Pons (tissue), 1 donor: ENCODE results near the gene MYBBP1A.
A peak's percentile ranks its signal among the peaks of the same experiment; 100 is the strongest.

Source experiments
- DNase-seq: peaks from one replicate; pipeline ENCODE4 v3.0.0-alpha.2; 2016; ENCODE audit warnings: low spot score

The MYBBP1A gene

DNA sequence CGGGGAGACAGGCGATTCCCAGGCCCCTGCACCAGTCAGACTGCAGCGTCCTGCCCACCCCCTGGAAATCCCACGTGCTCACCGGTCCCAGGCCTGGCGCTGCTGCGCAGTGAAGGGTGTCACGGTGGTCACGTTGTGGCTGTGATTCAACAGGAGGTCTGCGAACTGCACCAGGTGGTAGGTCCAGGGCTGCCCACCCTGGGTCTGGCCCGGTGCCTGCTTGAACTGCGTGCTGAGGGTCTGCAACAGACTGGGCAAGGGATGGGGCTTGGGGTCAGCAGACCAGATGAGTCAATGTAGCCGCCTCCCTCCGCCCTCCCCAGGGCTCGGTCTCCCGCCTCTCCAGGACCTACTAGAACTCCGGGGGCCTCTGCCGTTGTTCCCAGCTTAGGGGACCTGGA lies 7.1 kb downstream of the MYBBP1A start:
- DNase-seq: no peak

DNA sequence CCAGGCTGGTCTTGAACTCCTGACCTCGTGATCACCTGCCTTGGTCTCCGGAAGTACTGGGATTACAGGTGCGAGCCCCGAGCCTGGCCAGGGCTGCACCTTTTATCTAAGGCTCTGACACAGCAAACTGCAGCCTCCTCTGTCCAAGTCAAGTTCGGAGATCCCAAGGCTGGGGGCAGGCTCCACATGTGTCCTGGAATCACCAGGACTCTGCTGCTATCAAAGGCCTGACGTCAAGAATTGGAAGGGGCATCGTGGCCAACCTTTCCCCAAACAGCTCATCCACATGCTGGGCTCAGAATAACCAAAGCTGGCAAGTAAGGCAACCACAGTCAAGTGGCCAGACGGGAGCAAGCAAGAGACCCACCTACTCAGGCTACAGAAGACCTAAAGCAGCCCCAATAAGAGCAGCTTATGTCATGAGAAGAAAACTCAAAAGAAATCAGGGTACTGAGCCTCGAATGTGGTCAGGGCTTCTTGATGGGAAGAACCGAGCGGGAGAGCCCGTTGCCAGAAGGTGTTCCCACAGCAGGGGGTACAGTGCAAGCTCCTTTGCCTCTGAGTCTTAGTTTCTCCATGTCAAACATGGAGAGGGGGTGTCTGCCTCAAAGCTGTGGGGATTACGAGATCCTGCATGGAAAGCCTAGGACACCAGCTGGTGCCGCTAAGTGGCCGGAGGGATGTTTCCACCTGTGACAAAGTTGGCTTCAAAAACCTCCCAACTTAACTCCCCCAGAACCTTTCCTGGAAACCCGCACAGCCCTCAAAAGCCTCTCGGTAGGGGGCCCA lies 7.9 kb downstream of the MYBBP1A start:
- DNase-seq: no peak

DNA sequence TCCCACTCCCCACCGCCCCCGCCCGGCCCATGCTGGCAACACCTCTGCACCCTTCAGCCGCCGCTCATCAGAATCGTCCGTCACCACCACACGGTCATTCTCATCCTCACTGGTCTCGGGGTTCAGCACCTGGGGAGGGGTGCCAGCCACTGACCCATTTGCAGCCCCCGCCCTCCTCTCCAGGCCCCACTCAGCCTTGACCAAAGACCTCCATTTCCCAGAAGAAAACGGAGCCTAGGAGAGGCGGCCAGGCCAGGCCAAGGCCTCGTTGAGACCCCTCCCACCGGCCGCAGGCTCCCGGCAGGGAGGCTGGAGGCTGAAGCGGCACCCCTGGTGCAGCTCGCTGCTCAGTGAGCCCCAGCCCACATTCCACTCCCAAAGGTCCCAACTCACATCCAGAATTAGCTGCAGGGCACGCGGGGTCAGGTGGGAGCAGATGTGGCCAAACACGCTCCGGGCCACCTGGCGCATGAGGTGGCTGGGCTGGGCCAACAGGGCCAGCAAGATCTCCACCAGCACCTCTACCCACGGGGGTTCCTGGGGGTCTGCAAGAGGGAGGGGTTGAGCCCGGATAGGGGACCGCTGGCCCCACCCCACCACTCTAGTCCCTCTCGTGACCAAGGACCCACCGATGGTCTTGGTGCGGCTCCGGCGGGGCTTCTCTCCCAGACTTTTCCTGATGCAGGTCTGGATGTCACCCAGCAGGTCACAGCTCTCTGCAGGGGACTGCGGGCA lies 9.8 kb downstream of the MYBBP1A start:
- no peak for DNase-seq

DNA sequence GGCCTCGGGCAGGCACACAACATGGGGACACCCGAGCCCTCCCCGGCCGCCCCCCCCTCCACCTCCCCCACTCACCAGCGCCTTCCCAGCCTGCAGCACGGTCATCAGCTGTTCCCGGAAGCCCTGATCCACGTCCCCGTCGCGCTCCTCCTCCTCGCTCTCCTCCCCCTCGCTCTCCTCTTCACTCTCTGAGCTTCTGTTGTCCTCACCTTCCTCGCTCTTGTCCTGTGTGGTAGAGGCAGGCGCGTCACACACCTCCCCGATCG lies 10.3 kb downstream of the MYBBP1A start:
- DNase-seq: no peak

DNA sequence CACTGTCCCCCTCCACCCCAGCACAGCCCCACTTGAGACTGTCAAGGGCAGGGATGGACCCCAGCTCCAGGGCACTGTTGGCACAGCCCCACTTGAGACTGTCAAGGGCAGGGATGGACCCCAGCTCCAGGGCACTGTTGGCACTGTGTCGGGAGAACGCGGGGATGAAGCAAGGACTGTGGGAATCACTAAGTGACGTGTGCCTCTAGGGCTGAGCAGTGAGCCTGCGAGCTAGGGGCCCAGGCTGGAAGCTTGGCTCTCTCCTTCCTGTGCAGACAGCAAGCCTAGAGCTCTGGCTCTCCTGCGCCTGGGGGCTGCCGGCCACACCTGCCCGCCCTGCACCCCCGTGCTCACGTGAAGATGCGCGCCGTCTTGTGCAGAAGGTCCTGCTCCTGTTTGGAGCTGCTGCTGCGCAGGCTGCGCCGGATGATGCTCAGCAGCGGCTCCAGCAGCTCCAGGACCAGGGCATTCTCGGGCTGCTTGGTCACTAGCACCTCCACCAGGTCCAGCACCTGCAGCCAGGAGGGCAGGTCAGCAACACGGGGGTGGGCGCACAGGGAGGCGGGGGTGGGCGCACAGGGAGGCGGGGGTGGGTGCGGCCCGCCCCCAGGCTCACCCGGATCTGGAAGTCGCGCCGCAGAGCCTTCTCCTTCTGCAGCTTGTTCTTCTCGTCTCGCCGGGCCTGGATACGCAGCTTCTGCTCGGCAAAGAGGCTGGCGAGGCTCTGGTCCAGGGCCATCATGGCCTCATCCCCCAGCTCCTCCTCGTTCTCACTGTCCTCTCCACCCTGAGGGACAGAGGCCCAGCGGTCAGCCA lies 10.8 kb downstream of the MYBBP1A start:
- DNase-seq: no peak

DNA sequence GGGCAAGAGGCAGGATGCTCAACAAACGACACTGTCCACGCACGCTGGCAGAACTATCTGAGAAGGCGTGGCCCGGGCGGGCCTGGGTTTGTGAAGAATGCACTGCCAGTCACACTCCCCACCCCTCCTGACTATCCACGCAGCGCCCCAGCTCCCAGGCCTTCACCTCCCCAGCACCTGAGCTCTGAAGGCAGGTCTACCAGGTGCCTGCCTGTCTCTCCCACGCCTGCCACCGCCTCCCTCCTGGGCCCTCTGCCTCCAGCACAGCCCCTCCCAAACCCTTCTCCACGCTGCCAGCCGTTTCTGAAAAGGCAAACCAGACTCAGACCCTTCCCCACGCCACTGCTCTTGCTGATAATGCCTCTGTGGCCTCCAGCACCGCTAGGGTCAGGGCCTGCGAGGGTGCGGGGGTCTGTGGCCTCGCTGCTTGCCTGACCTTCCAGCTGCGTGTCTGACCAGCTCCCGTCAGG lies 11.6 kb downstream of the MYBBP1A start:
- DNase-seq: no peak

DNA sequence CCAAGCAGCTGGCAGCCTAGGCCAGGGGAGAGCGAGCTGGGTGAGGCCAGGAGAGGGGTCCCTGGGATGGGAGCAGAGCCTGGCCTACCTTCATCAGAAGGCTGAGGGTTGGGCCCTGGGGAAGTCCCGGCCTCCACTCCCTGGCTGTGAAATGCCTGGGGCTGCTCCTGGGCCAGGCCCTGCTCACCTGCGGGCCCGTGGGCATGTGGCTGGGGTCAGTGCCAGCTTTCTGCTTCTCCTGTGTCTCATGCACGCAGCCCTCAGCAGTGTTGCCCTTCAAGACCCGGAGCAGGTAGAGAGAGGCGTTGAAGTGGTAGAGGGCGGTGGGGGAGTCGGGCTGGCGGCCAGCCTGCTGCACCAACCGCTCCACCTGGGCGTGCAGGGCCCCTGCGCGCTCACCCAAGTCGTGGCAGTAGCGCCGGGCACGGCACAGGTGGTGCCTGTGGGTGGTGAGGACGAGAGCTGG lies 12.4 kb downstream of the MYBBP1A start:
- DNase-seq: no peak

DNA sequence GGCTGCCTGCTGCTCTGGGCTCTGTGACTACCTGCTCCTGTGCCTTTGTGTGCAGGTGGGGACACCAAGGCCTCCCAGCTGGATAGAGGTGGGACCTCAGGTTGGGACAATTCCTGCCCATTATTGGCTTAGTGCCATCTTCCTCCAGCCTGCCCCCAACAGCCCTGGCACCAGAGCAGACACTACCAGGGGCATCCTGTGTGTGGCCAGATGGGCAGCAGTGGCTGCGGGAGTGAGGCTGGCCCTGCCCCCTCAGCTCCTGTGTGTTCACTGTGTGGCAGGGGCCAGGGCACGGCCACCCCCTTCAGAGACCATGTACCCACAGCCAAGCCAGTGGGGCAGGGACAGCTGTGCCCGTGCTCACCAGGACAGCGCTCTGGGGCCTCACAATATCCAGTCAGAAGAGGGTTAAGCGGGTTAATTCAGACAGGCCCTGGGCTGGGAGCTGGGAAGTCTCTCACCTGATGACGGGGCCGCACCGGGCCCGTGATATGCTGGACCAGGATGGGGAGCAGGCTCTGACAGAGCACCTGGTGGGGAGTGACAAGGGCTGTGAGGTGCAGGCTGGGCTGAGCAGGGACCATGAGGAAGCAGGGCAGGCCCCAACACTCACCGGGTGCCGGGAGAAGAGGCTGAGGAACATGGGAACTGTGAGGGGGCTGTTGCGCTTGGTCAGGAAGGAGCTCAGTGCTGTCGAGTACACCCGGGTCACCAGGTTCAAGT lies 13.0 kb downstream of the MYBBP1A start:
- no peak for DNase-seq

DNA sequence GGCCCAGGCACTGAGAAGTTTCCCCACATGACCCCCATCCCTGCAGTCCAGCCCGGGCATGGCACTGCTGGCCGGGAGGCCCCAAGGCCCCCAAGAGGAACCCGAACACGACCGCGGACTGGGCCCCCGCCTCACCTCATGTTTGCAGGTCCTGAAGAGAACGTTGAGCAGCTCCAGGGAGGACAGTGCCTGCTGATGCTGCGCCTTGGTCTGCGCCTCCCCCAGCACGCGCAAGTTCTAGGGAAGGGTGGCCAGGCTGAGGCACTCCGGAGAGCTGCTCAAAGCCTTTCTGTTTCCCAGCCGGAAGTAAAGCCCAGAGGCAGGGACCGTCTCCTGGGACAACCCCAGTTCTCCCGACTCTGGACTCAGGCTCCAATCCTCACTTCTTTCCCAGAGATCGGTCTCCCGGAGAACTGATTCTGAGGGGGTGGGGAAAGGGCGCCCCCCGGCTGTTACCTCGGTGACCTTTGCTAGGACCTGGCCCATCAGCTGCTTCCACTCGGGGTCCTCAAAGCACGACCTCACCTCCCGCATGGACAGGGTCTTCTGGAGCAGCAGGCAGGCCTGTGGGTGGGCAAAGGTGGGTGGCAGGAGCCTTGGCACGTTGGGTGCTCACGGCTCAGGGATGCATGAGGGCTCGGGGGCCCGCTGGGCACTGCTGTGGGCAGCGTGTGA lies 13.7 kb downstream of the MYBBP1A start:
- peak; percentile 57 for DNase-seq

DNA sequence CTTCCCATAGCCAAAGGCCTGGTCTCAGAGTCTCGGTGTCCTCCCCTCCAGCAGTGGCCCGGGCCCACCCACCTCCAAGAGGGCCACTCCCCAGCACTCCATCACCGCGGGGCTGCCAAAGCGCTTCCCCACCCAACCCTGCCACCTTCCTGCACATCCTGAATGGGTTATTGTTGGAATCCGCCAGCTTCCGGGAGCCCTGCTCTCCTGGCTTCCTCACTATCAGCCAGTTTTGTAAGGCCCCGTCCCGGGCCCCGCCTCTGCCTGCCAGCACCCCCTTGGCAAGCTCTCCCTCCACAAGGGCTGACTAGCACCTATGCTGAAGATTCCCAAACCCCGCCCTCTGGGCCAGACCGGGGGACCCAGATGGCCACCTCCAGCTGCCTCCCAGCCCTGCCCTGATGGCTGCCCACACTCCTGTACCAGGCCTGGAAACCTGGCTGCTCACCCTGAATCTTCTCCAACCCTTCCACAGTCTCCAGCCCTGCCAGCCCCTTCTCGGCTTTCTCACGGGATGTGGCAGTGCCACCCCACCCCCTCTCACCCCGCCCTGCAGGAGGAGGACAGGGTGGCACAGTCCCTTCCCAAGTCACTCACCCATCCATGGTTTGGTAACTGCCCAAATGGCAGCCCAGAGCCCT lies 14.4 kb downstream of the MYBBP1A start:
- peak; percentile 27 for DNase-seq

DNA sequence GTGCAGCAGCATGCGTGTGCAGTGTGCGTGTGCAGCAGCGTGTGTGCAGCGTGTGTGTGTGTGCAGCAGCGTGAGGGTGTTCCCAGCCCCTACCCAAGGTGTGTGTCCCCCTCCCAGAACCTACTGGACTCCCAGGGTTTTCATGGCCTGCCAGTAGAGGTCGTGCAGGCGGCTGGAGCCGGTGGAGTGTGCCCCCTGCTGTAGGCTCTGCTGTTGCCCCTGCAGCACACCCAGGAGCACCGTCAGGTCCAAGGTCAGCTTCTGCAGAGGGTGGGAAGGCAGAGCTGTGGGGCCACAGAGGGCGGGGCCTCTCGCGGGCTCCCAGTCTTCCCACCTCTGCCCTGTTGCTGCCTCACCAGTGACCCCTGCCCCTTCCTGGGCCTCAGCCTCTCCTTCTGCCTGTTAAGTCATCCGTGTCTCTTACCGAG lies 14.9 kb downstream of the MYBBP1A start:
- peak; percentile 23 for DNase-seq

DNA sequence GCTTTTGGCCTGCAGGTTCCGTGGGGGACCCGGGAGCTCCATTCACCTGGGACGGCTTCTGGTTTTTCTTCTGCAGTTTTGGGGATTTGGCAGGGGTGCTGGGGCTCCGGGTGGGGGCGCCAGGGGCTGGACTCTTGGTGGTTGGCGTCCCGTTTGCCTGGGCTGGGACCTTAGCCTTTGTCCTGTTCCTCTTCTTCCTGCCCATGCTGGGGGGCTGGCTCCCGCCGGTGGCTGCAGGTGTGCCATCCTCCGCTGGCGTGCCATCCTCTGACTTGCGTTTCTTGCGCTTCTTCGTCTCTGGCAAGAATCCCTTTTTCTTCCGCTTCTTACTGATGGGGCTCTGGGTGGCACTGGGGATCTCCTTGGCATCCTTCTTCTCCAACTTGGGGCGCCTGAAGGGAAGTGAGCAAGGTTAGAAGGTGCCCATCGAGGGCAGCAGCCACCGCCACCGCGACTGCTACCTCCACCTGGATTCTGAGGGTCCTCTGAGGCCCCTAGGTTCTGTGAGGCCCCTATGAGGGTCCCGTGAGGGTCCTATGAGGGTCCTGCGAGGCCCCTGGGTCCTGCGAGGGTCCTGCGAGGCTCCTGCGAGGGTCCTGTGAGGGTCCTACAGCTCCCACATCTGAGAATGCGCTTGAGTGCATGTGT lies 15.5 kb downstream of the MYBBP1A start:
- DNase-seq: no peak

DNA sequence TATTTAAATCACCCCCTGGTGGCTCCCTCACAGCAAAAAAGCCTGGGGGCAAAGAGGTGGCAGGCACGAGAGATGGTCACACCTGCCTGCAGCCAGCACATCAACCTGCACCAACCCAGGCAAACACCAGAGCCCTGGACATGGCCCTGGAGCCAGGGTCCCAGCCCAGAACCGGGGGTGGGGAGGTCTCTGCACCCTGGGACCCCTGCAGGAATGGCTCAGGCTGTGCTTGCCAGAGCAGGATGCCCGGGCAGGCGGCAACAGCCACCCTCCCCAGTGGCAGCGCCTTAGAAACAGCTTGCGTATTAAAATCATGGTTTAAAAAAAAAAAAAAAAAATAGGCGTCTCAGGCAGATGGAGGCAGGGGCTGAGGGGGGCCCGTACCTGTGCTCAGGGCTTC lies 16.2 kb downstream of the MYBBP1A start:
- no peak for DNase-seq

DNA sequence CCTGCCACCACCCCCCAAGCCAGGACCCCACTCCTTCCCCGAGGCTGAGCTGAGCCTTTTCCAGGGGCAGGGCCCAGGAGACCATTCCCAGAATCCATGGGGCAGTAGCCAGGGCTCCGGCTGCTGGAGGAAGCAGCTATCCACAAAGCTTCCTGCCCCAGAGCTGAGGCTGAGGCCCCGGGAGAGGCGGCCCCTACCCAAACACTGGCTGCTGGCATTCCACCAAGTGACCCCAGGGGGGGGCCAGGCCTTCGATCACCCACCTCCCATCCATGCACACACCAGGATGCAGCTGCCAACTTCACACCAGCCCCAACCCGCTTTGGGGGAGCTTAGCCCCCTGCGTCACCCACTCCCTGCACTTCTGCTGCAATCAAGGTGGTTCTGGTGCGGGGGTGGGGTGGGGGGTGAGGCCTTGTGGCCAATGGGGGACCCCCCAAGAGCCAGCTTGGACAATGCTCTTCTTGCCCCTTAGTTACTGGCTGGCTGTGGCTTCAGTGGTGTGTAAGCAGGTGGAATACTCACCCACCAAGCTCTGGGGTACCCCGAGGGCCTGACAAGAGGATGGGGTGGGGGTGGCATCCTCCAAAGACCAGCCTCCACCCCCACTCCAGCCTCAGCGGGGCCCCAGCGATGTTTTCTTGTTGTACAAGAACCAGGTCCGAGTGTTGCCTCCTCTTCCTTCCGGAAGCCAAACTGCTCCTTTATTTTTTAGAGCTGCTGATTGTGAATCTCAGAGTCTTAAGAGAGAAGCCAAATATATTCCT lies 16.8 kb downstream of the MYBBP1A start:
- DNase-seq: no peak

DNA sequence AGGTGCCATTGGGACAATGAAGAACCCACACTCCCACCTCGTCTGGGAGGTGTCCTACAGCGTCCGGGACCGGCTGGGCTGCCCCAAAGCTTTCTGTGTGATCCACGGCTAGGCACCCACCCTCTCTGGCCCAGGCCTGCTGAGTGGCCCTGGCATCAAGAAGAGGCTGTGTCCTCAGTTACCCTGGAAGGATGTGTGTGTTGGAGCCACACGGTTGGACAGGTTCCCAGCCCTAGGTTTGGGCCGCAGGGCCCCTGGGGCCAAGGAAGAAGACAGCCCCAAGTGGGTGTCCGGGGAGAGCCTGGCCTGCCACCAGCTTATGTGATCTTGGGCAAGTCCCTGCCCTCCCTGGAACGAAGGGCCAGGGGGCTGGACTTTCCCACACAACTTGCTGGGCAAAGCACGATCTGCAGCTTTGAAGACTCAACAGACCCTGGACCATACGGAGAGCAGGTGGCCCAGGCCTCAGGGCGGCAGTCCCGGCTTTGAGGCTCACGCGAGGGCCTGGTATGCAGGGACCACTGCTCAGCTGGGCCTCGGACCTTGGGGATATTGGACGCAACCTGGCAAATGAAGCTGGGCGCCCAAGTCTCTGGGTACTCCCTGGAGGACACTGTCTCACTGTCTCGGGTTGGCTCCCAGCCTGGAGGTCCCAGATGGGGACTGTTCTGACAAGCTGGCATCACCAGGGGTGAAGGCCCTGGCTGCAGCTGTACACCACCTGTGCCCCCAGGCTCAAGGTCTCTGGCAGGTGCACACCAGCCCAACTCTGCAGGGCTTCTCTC lies 17.5 kb downstream of the MYBBP1A start:
- DNase-seq: peak; percentile 93

DNA sequence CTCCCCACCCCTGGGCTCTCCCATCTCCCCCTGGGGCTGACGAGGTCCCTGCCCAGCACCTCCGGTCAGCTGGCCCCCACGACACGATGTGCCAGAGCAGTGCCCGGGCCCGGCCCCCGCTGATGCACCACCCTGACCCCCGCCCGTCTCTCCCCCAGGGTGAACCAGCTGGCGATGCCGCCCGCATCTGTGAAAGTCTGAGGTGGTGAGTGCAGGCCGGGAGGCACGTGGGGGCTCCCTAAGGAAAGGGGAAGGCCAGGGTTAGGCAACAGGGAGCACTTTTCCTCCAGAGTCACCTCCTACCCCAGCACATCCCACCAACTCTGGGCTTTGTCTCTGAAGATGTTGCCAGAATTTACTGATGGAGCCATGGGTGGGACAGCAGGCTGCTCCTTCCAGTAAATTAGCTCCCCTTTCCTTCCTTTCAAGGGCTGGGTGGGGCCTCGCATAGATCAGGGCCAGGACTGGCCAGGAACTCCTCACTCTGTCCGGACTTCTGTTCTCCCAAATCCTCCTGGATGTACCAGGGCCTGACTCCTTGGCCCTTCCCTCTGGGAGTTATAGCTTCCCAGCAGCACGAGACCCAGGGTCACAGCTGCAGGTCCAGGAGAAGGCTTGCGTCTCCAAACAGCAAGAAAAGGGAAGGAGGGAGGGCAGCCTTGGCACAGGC lies 18.3 kb downstream of the MYBBP1A start:
- DNase-seq: peak; percentile 53

DNA sequence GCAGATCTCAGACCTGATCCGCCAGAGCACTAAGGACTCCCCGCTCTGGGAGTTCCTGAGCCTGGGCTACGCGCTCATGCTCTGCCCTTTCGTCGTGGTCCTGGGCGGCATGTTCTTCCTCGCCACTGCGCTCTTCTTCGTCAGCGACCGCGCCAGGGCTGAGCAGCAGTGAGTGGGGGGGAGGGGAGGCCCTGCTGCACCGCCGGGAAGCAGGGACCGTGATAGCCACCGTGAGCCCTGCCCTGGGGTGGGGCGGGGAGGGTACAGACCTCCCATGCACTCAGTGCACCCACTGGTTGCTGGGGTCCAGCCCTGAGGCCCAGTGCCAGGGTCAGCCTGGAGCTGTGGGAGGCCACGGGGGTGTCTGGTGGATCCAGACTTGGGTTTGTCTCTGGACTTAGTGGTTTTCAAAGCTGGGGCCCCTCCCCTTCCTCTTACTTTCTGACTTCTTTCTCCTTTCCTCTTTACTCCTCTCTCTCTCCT lies 18.9 kb downstream of the MYBBP1A start:
- no peak for DNase-seq

DNA sequence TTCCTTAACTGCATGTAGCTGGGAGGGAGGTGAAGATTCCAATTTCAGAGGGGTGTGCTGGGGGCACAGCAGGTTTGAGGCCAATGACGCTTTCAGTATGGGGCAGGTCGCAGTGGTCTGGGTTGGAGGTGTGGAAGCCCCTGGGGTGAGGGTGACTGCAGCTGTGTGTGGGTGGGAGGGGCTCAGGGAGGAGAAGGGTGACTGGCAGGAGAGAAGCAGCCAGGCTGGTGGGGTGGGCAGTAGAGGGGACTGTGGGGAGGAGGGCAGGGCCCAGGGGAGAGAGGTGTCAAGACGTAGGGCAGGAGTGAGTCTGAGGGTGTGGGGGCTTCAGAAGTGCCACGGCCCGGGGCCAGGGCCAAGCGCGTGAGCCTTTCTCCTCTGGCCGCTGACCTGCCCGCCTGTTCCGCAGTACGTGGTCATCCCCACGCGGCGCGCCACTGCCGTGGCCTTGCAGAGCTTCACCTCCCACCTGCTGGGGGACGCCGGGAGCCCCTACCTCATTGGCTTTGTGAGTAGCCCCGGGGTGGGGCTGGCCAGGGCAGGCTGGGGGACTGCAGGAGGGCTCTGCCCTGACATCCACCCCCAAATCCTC lies 19.4 kb downstream of the MYBBP1A start:
- DNase-seq: no peak
